IMR-90 (cell line): Measurements from ENCODE around the gene PMS2. TPM values are rescaled to one million over a fixed set of nuclear protein-coding genes. Genes with fewer than 3 reads are reported as not detected.

Source experiments
- ATAC-seq: fragments of 200-7000 bp; cut with Tn5 transposase; 2 replicates; pipeline ENCODE4 v1.9.1; 2020; ENCODE audit warnings: low read depth, mild to moderate bottlenecking, moderate library complexity
- BruUV-seq: library from RNA; stranded (reverse); fragments of 400-500 nt; replicated peaks from 2 replicates; lab custom pipeline; 2021; lab: Mats Ljungman, UMichigan
- CTCF ChIA-PET: fragments of 300-600 bp; formaldehyde crosslinking; extraction: SDS; loops from one replicate; lab custom pipeline; 2021; ENCODE audit warnings: antibody characterized with exemption; lab: Yijun Ruan, JAX
- POLR2A ChIA-PET: fragments of 300-600 bp; sonication (Branson Sonifier 250); formaldehyde crosslinking; loops from one replicate; lab custom pipeline; 2022; ENCODE audit warnings: antibody characterized with exemption; ENCODE audit not compliant: unreplicated experiment; lab: Charles Lee
- DNase-seq: peaks from one replicate; pipeline ENCODE4 v3.0.0; 2013
- H2AFZ ChIP-seq: replicated peaks from 2 replicates; pipeline ENCODE3; 2013; ENCODE audit warnings: low read length, mild to moderate bottlenecking; ENCODE audit not compliant: poor library complexity
- H2AK5ac ChIP-seq: 2 replicates; pipeline ENCODE4 v1.6.1; 2013; ENCODE audit warnings: low read depth, low read length, inconsistent platforms
- H2AK9ac ChIP-seq: replicated peaks from 2 replicates; pipeline ENCODE3; 2013; ENCODE audit warnings: mild to moderate bottlenecking, low read depth, low read length, moderate library complexity; ENCODE audit not compliant: poor library complexity
- H2BK120ac ChIP-seq: 2 replicates; pipeline ENCODE4 v1.6.1; 2013; ENCODE audit warnings: low read depth, low read length, inconsistent platforms
- H2BK15ac ChIP-seq: 3 replicates; pipeline ENCODE4 v1.6.1; 2013; ENCODE audit warnings: low read depth, low read length, inconsistent platforms
- H2BK20ac ChIP-seq: 2 replicates; pipeline ENCODE4 v1.6.1; 2013; ENCODE audit warnings: low read depth, mild to moderate bottlenecking, inconsistent platforms, low read length, moderate library complexity
- H2BK5ac ChIP-seq: 2 replicates; pipeline ENCODE4 v1.6.1; 2013; ENCODE audit warnings: mild to moderate bottlenecking, low read depth, low read length, inconsistent platforms; ENCODE audit not compliant: poor library complexity, severe bottlenecking
- H3K14ac ChIP-seq: replicated peaks from 2 replicates; pipeline ENCODE4 v1.6.1; 2013; ENCODE audit warnings: low read depth, low read length, inconsistent platforms
- H3K18ac ChIP-seq: 2 replicates; pipeline ENCODE4 v1.6.1; 2013; ENCODE audit warnings: low read depth, low read length, control low read depth
- H3K23ac ChIP-seq: 2 replicates; pipeline ENCODE4 v1.6.1; 2013; ENCODE audit warnings: low read depth, low read length, inconsistent platforms
- H3K27ac ChIP-seq: 2 replicates; pipeline ENCODE4 v1.5.1; 2013; ENCODE audit warnings: mild to moderate bottlenecking, control low read depth, low read length; ENCODE audit not compliant: insufficient read depth
- H3K27me3 ChIP-seq: 2 replicates; pipeline ENCODE4 v1.6.1; 2013; ENCODE audit warnings: low read length; ENCODE audit not compliant: control insufficient read depth, insufficient read depth
- H3K36me3 ChIP-seq: 2 replicates; pipeline ENCODE4 v1.6.1; 2013; ENCODE audit warnings: low read length, mixed read lengths; ENCODE audit not compliant: control insufficient read depth, insufficient read depth
- H3K4ac ChIP-seq: 2 replicates; pipeline ENCODE4 v1.6.1; 2013; ENCODE audit warnings: low read depth, low read length, inconsistent platforms
- H3K4me1 ChIP-seq: 2 replicates; pipeline ENCODE4 v1.6.1; 2013; ENCODE audit warnings: low read length, mixed read lengths; ENCODE audit not compliant: control insufficient read depth, insufficient read depth
- H3K4me2 ChIP-seq: 2 replicates; pipeline ENCODE4 v1.6.1; 2013; ENCODE audit warnings: low read depth, mild to moderate bottlenecking, control low read depth, low read length, moderate library complexity
- H3K4me3 ChIP-seq: 2 replicates; pipeline ENCODE4 v1.5.1; 2013; ENCODE audit warnings: low read depth, mild to moderate bottlenecking, control low read depth, low read length, moderate library complexity; ENCODE audit not compliant: insufficient read depth
- H3K56ac ChIP-seq: 2 replicates; pipeline ENCODE4 v1.6.1; 2013; ENCODE audit warnings: low read length, inconsistent platforms; ENCODE audit not compliant: insufficient read depth; ENCODE audit errors: extremely low read depth
- H3K79me1 ChIP-seq, 2 experiments: 2 replicates each; pipeline ENCODE4 v1.6.1; 2013; ENCODE audit warnings: low read length in 2 of 2, inconsistent platforms in 1 of 2, low read depth in 1 of 2
- H3K9ac ChIP-seq: 2 replicates; pipeline ENCODE4 v1.6.1; 2013; ENCODE audit warnings: low read depth, low read length, control low read depth
- H3K9me1 ChIP-seq: 2 replicates; pipeline ENCODE4 v1.6.1; 2013; ENCODE audit warnings: low read length, inconsistent platforms; ENCODE audit not compliant: insufficient read depth
- H3K9me3 ChIP-seq: 2 replicates; pipeline ENCODE4 v1.6.1; 2013; ENCODE audit warnings: low read length; ENCODE audit not compliant: control insufficient read depth, insufficient read depth
- H4K20me1 ChIP-seq: 2 replicates; pipeline ENCODE4 v1.6.1; 2013; ENCODE audit warnings: low read length, inconsistent platforms; ENCODE audit not compliant: insufficient read depth
- H4K5ac ChIP-seq: 2 replicates; pipeline ENCODE4 v1.6.1; 2013; ENCODE audit warnings: mild to moderate bottlenecking, low read depth, low read length, control low read depth
- H4K8ac ChIP-seq, 2 experiments: 2 replicates each; pipeline ENCODE4 v1.6.1; 2013; ENCODE audit warnings: low read depth in 2 of 2, low read length in 2 of 2, control low read depth in 1 of 2, inconsistent platforms in 1 of 2
- H4K91ac ChIP-seq: 2 replicates; pipeline ENCODE4 v1.6.1; 2013; ENCODE audit warnings: low read depth, low read length, inconsistent platforms; ENCODE audit not compliant: insufficient read depth
- CHD1 ChIP-seq: IDR thresholded peaks from 2 replicates; pipeline ENCODE4 v1.6.1; 2012; ENCODE audit warnings: low read depth, low read length, improper control_type of control experiment
- FOS ChIP-seq: fragments of 150-350 bp; IDR thresholded peaks from 2 replicates; pipeline ENCODE4 v1.6.1; 2016; ENCODE audit warnings: low read depth, low read length
- NFE2L2 ChIP-seq: fragments of 150-350 bp; IDR thresholded peaks from 2 replicates; pipeline ENCODE4 v1.6.1; 2016; ENCODE audit warnings: low read depth, mild to moderate bottlenecking, low read length
- POLR2A ChIP-seq: IDR thresholded peaks from 2 replicates; pipeline ENCODE4 v1.6.1; 2012; ENCODE audit warnings: mild to moderate bottlenecking, low read depth, low read length
- RAD21 ChIP-seq: IDR thresholded peaks from 2 replicates; pipeline ENCODE4 v1.6.1; 2012; ENCODE audit warnings: low read length, improper control_type of control experiment
- RFX5 ChIP-seq: IDR thresholded peaks from 2 replicates; pipeline ENCODE4 v1.8.0; 2012; ENCODE audit warnings: low read depth, mild to moderate bottlenecking, low read length, moderate library complexity
- SMC3 ChIP-seq: fragments of 150-350 bp; IDR thresholded peaks from 2 replicates; pipeline ENCODE4 v1.6.1; 2016; ENCODE audit warnings: low read depth, mild to moderate bottlenecking, antibody characterized with exemption, low read length, moderate library complexity
- WGBS, 2 experiments: methylation state at CpG; one replicate each; pipeline versions ENCODE4 v1.1.5 to v1.1.7; 2013; ENCODE audit warnings: missing lambda C conversion rate in 2 of 2; ENCODE audit not compliant: insufficient read length in 1 of 2; ENCODE audit errors: extremely low coverage in 2 of 2; 5-methylcytosine and 5-hydroxymethylcytosine counted together
- dilution Hi-C: fragments of 300-500 bp; cut with HindIII; formaldehyde crosslinking; loops from one replicate; pipeline ENCODE4 v1.14.3; 2018; ENCODE audit warnings: low sequenced_read_pairs; ENCODE audit not compliant: unreplicated experiment
- in situ Hi-C: fragments of 300-500 bp; cut with MboI; formaldehyde crosslinking; loops from 3 replicates; pipeline ENCODE4 v1.14.3; 2019; ENCODE audit warnings: low sequenced_read_pairs, inconsistent platforms, mixed read lengths
- intact Hi-C: fragments of 100-400 bp; cut with micrococcal nuclease; formaldehyde crosslinking; loops from 2 replicates; pipeline ENCODE4 v1.10.0; 2022
- polyA plus RNA-seq, 3 experiments: library from polyadenylated mRNA; depleted of rRNA; stranded (reverse); fragments of >200 nt; gene quantifications; 2 replicates each; pipeline ENCODE4 v1.2.3, GENCODE V29; 2012; ENCODE audit warnings: low replicate concordance in 1 of 3
- total RNA-seq: library from RNA; depleted of rRNA; stranded (reverse); fragments of >200 nt; gene quantifications from 2 replicates; pipeline ENCODE4 v1.2.3, GENCODE V29; 2012

Gene PMS2
- total and polyA plus RNA-seq, 2 of the 4 experiments (the other 2 are of a cell fraction), result 6.8 to 14.3 TPM

DNA sequence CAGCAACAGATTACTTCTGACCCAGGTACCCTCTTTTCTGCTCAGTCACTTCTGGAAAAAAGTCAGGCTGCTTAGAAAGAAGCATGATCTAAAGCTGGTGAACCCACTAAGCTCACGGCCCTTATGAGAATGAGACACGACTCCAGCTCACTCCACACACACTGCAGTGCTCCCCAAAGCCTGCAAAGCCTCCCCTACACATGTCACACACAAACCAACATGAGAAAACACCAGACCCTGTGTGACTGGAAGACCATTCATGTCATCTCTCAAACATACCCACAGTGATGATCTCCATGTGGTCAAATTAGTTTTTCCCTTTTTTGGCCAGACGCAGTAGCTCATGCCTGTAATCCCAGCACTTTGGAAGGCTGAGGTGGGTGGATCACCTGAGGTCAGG, 22.7 kb upstream of the PMS2 start:
- intact Hi-C loops (no loop called here), in situ Hi-C loops (no loop called here), dilution Hi-C loops (no loop called here)
- Histone ChIP-seq H4K8ac (no peak overlapping the region), H2BK120ac (no peak overlapping the region), H4K5ac (no peak overlapping the region), H3K18ac (no peak overlapping the region), H2BK20ac (no peak overlapping the region), H3K4me1 (no peaks in the 10 kb centered on the region), H2AFZ (no peak overlapping the region), H4K91ac (no peak overlapping the region), H3K23ac (no peak overlapping the region), H4K20me1 (no peaks in the 10 kb centered on the region; the same call in 1 of the 2 replicates), H3K27ac (no peak overlapping the region), H2AK9ac (no peak overlapping the region), H3K36me3 (peaks cover 49% of the 10 kb centered on the region), H3K4ac (no peak overlapping the region), H2BK5ac (no peak overlapping the region), H3K79me1 (peaks cover 23 to 36% of the 10 kb centered on the region in 2 experiments), H3K4me2 (no peak overlapping the region), H2AK5ac (no peak overlapping the region), H3K27me3 (no peaks in the 10 kb centered on the region), H3K9ac (no peak overlapping the region), H3K9me3 (no peaks in the 10 kb centered on the region), H3K9me1 (peaks cover 6% of the 10 kb centered on the region; the same call in 1 of the 2 replicates), H3K56ac (no peak overlapping the region), H3K14ac (no peak overlapping the region), H2BK15ac (no peak overlapping the region), H3K4me3 (no peak overlapping the region)
- no CpG with 5 or more reads among the region's 3 CpGs for WGBS, 2 experiments
- ATAC-seq (no peak), DNase-seq (no peak)
- no TSS peak for BruUV-seq
- TF ChIP-seq RFX5, result no peak
- no peak for TF ChIP-seq POLR2A
- no peak for TF ChIP-seq FOS
- TF ChIP-seq NFE2L2, result no peak
- no peak for TF ChIP-seq RAD21
- no peak for TF ChIP-seq SMC3
- TF ChIP-seq CHD1, result no peak
- ChIA-PET CTCF (no interaction called here), POLR2A (no interaction called here)
